Amniotic epithelial cell (primary cell): Measurements from ENCODE around the gene CTTNBP2.

ENCODE experiments used
- DNase-seq: peaks from one replicate; pipeline ENCODE4 v3.0.0-alpha.2; 2010; ENCODE audit warnings: low read depth

Gene CTTNBP2

DNA sequence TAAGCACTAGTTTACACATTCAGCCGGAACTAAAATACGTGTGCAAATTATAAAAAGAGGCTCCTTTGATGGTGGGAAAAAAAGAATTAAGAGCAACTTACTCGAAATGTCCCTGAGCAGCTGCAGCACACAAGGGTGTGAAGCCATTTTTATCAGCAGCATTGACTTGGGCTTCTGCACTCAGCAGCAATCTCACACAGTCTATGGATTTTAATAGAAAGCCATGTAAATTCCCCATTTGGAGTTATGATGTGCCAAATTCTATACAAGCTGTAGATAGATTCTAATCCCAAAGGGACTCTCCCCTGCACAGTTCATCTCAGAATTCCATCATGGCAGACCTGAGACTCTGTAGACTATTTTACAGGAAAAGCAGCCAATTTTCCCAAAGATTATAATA lies 90.5 kb downstream of the CTTNBP2 start:
- no peak for DNase-seq

DNA sequence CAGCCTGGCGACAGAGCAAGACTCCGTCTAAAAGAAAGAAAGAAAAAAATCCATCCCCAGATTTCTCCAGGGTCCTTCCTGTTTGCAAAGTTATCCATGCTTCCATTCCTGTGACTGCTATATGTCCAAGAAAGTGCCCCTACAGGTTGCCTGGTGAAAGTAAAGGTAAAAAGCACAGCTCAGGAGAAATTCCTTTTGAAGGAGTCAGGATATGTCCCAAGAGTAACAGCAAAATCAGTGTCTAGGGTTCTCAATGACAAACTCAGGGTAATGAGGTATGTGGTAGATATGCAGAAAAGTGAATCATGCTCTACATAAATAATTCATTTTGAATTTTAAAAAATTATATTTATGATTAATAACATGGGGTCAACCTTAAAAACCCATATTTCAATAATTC lies 91.5 kb downstream of the CTTNBP2 start:
- no peak for DNase-seq

DNA sequence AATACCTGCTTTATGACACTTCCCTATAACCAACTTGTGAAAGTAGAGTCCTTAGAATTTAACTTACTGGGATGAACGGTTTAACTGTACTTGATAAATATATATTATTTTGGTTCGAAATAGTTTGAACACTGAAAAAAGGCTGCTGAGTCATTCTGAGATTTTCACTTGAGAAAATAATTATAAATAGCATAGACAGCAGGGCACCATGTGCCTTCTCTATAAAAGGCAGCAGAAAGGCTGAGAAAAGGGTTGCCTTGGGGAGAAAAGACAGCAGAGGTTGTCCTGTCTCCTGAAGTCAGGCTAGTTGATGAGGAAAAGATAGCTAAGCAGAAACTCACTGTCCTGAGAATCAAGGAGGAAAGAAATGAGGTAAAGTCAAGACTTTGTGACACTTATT lies 92.4 kb downstream of the CTTNBP2 start:
- peak; percentile 7 for DNase-seq

DNA sequence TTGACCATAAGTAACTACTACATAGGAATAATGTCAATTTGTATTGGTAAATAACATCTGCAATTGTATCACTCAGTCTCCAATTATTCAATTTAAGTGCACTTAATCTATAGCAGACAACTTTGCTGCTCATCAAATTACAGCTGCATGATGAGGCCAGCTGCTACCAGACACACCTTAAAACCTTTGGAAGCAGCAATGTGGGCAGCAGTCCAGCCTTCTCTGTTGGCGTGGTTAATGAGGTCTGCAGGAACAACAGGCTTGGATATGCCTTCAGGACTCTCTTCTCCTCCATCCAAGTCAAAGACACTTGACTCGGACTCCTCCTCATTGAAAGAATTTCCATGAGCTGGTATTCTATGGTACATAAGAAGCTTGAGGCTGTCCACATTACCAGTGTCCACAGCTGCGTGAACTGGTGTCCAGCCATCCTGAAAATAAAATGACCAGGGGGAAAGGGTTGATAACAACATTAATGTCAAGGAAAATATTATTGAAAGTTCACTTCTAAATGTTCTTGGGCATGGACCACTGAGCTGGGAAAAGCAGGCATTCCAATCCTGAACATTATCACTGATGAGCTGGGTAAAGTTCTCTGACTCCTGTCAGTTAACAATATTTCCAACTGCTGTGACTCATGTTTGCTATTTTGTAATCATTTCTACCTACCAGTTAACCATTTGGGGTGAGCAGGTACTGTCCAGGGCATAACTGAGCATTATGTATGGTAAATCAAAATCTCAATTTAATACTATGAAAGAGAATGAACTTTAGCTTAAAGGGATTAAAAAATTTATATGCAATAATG lies 95.7 kb downstream of the CTTNBP2 start:
- no peak for DNase-seq

DNA sequence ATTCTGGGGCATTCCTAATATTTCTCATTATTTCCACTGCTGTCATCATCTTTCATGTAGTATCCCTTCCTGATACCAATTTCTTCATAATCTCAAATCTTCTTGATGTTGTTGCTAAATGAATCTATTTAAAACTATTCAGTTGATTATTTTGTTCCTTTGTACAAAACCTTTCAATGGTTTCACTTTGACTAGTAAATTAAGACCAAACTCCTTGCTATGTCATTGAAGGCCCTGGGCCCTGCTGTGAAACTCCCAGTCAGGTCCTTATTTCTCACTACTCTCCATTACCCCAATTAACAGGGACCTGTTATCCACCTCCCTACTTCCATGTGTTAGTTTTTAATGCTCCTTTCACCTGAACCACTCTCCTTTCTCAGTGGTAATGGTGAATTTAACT lies 97.0 kb downstream of the CTTNBP2 start:
- no peak for DNase-seq

DNA sequence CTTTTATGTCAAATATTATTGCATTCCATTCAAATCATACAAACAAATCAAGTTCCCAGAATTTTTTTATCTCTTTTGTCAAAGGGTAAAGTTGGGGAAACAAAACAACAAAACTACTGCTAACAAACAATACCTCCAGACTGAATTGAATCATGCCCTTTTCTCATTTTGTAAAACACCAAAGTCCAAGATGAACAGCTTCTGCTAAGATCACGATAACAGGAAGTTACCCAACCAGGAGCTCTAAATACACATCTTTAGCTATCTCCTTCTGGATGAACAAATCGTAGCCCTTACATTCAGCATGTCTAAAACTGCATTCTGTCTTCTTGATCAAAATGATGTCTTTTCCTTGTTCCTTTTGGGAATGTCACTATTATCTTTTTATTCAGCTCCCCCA lies 97.4 kb downstream of the CTTNBP2 start:
- DNase-seq: peak; percentile 14

DNA sequence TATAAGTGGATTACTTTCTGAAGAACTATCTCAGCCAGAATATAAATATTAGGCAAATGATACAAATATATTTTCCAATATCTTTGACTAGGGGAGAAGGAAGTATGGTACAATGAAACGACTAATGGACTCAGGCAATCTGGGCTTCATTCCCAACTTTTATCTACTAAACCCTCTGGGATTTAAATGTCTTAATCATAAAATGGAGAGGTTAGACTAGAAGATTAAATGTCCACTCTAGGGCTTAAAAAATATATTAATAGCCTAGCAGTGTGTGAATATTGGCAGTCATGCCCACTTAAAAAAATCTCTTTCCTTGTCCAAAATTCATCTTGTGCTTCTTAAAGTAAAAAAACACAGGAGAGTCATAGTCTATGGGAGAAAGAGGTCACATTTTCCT lies 98.3 kb downstream of the CTTNBP2 start:
- peak; percentile 18 for DNase-seq

DNA sequence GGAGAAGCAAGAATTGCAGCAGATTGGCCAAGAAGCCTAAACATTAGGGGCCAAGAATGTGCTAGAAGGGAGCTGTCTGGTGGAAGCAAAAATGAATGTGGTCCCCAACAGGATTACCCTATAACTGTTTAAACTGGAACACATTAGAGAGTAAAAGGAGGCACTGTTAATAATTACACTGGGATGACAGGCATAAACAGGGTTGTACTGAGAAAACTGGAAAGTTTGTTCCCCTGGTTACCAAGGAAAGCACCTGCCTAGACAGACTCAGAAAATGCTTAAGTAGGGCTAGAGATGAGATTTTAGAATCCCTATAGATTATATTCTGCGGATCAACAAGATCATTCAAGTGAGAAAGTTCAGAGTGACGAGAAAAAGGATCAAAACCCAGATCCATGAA lies 100.8 kb downstream of the CTTNBP2 start:
- DNase-seq: no peak

DNA sequence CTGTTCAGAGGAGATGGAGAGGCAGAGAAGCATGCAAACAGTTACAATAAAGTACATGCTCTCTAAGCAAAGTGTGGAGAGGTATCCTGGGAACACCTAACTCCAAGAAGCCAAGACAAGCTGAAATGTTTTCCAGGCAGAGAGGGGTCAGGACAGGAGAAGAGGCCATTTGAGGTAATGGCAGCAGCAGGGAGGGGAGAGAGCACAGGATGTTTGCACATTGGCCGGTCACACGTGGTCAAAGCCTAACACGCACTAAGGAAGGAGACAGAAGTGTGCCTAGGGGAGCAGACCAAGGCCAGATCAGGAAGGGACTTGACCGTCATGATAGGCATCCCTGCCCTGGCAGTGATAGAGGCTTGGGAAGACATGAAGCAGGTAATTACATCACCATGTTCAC lies 101.5 kb downstream of the CTTNBP2 start:
- DNase-seq: no peak

DNA sequence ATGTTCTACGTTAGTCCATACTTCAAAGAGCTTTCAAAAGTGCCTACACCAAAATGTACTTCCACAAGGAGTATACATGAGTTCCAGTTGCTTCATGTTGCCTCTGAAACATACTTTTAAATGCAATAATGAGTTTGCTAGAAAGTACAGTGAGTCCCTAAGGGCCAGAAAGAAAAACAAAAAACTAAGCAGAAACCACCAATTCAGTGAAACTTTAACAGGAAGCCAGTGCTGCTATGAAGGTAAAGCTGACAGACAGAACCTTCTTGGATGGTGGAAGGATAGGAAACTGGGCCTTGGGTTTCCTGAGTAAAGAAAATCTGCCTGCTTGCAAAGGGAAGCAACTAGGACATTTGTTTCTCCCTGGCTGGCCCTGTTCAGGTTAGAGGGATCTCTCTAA lies 104.2 kb downstream of the CTTNBP2 start:
- no peak for DNase-seq

DNA sequence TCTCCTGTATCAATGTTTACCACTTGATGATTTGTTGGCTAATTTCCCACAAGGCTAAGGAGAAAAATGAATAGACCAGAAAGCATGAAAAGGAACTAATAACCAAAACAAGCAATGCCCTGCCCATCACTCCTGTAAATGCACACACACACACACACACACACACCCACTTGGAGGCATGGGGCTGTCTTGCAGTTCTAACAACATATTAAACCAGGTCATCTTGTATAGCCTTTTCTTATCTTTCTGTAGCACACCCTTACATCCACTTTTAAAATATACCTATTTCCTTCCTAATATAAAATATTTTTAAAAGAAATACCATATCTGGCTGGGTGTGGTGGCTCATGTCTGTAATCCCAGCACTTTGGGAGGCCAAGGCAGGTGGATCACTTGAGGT lies 105.3 kb downstream of the CTTNBP2 start:
- no peak for DNase-seq

DNA sequence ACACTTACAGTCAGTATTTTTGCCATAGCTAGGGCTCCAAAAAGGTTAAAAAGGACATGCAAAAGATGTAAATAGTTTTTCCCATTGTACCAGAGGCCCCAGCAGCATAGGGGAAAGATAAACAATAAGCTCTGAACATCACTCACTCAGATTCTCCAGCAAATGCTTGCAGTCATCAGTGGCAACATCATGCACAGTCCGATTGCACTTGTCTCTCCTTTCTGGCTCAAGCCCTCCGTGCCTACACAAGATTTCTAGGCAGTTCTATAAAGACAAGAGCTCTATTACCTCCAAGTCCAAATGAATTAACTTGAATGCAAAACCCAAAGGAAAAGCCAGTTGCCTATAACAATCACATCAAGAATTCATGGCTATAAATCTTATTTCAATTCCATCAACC lies 106.3 kb downstream of the CTTNBP2 start:
- no peak for DNase-seq

DNA sequence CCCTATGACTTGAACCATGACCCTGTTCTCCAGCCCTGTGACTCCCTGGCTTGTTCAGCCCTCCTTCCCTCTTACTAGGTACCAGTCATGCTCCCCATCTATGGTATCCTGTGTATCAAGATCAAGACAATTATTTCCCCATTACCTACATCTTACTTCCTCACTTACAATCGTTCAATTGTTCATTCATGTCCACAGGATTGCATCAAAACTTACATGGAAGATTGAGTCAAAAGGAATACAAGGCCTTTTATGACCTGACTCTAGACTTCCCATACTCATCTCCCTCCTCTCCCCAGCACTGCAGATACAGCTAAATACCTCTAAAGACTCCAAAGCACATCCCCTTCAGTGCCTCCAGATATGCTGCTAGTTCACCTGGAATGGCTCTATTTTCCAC lies 109.2 kb downstream of the CTTNBP2 start:
- no peak for DNase-seq

DNA sequence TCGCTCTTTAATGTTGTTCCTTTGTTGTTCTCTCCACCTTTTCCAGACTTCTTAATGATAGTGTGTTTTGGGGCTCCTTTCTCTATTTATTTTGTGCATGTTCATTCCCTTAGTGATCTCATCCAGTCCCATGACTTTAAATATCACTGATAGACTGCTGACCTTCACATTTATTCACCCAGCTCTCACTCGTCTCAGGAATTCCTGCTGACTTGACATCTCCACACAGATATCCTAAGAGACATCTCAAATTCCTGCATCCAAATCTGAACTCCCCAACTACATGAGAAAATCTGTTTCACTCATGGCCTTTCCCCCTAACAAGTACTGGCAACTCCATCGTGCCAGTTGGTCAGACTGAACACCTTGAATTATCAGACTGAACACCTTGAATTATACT lies 111.2 kb downstream of the CTTNBP2 start:
- DNase-seq: no peak

DNA sequence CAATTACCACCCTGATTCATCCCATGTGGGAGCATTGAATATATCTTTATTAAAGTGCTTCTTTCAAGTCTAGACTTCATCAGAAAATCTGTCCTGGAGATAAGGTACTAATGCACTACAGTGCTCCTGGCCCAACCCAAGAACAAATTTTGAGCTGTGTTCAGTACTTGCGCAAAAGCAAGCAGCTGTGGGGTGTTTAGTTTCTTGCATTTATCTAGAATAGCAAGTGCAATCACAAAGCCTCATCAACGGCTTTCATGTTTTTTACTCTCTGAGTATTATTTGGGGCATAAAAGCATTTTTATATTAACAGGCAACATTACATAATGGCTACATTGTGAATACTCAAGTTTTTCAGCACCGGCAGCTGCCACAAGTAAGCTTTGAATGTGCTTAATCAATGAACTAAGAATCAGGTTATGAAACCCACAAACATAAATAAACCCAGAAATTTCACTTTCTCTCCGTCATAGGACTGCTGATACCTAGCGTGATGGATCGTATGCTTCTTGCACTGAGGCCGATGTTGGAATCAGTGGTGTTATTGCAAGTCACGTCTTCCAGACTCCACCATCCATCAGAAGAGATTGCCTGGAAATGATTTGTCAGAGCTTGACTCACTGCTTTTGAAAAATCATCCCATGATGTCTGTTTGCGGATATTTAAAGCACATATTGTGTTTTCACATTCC lies 113.1 kb downstream of the CTTNBP2 start:
- DNase-seq: peak; percentile 96

DNA sequence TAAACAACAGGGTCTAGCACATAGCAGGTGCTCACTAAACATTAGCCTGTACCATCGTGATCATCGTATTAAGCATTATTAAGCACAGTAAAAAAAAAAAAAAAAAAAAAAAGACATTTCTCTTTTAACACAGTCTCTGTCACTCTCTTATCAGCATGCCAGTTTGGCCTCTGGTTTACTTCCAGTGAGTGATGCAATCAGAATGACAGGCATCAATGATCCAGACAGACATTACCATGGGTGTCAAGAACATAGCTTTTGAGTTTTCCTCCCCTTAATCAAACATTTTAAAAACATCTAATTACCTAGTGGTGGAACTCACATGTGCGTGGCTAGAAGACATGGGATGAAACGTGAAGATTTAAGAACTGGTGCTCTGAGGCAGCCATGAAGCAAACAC lies 115.8 kb downstream of the CTTNBP2 start:
- no peak for DNase-seq

DNA sequence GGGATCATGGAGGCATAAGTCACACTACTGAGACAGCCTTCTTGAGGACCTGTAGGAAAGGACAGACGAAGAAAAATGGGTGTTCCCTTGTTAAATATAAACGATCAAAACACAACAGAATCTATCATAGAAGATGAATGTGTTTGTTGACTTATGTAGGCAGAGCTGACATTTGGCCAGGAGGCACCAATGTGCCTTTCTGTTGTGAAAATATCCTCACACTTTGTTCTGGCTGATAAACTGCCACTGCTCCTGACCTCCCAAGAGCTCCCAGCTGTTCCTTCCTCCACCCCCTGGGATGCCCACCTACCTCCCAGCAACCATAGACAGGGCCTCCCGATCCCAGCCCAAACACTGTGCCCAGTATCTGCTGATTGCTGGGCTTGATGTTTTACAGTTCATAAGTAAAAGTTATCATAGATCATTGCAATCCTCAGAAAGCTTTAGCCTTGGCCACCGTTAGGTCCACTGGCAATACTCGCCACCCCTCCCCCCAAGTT lies 116.6 kb downstream of the CTTNBP2 start:
- DNase-seq: no peak

DNA sequence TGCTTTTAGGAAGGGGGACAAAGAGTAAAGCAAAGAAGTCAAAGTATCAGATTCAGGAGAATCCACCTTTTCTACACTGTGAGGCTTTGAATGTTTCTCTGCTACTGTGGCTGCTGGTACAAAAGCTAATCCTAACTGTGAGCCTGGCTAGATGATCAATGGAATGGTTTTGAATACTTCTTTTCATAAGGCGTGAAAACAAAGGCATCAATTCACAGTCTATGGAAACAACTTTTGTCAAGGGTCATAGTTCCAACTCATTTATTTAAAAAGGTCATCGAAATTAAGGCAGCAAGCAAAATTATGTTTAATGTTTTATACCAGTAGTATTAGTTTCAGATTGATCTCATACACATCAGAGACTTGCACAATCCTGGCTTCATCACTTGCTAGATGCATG lies 118.1 kb downstream of the CTTNBP2 start:
- DNase-seq: no peak

DNA sequence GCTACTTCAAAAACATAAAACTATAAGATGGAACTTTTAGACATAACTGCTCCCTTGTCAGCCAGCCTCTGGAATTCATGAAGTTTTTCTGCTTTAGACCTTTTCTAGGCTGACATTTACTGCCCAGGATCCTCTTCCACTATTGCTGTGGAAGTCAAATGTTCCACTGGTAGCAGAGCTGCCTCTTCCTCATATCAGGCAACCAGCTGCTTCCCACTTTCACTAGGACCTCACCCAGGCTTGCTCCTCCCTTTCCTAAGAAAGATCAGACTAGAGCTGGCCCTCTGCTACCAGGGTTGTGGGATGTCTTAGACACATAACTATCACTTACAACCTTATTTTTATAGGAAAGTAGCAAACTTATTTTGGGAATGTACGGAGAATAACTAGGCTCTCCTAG lies 121.5 kb downstream of the CTTNBP2 start:
- no peak for DNase-seq

DNA sequence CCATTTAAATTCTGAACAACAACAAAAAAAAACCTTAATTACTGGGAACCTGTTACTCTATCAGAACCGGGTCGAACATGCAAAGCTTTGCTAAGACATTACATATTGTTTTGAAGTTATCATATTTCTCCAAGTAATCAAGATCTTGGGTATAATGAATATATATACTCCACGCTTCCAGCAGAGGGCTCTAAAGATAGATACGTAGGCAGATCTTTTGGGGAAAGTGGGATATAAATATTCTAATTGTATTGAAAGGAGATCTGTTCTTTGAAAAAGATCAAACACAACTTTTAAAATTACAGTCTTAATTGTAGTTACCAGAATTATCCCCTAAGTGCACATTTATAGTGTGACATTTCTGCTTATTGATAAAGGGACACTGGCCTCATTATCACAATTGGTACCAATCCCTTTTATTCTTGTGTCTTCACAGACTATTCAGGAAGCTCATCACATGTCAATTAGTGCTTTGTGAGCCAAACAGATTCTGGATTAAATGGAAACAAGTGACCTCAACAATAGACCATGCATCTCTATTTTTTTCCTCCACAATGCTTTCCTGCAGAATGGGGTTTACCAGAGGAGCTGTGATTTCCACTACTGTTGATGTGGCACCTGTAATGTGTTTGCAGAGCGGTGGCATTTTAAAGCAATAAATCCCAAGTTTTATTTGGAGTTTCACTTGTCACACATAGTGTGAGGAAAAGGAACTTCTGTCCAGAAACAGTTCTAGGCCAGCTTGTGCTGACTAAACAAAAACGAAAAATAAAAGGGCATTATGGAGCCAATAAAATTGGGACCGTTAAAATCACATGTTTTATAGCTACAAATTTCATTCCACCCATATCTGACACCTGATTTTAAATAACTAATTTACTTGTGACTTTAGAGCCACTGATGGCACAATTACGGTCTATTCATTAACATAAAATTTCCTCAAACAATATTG lies 122.4 kb downstream of the CTTNBP2 start:
- peak; percentile 18 for DNase-seq

DNA sequence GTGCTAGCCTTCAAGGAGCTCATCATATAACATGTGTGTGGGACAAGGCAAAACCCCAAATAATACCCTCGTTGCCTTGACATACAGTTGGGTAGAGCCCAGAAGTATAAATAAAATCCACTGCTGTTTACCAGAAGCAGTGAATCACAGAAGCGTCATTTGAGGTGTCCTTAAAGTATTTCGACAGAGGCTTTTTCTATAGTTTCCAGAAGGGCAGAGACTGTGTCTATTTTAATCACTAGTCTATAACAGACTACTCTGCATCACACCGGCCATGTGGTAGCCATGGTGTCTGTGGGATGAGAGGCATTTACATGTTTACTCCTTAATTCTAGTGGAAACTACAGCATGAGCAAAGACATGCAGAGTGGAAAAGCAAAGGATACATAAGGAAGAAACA lies 131.3 kb downstream of the CTTNBP2 start:
- peak; percentile 7 for DNase-seq

DNA sequence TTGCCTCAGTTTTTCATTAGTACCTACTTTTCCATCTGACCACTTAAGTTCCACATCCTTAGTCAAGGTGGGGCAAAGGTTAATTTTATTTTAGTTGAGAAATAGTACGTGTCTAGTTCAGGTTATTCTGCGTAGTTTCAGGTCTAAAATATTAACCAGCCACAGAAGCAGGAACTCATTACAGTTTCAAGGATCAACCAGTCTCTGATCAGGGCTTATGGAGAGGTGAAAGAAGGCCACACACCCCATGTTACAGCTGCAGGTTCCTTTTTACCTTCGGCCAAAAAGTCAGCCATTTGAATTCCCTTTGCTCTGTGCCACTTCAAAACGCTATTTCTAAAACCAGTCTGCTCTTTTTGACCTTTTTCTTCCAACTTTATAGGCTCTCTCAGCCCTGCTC lies 134.2 kb downstream of the CTTNBP2 start:
- no peak for DNase-seq
